ENCODE results near the gene TIGD2. TPM values are rescaled to one million over a fixed set of nuclear protein-coding genes. Genes with fewer than 3 reads are reported as not detected.
A peak's percentile ranks its signal among the peaks of the same experiment; 100 is the strongest.

Gene TIGD2
- total and polyA plus RNA-seq, 9 of the 15 experiments (the other 6 are each of a cell fraction or from before 2014, with no cell fraction given), result 3.6 to 15.0 (median 9.8) TPM

- Histone ChIP-seq H3K4me3 (no peak overlapping the region), H4K20me1 (replicated peaks; ENCODE audit: control insufficient read depth, insufficient read depth, low read length) (no peaks in the 10 kb centered on the region), H3K9me1 (ENCODE audit: control insufficient read depth, insufficient read depth, low read length) (no peaks in the 10 kb centered on the region), H3K36me3 (ENCODE audit: control insufficient read depth, insufficient read depth, low read length) (0 out of 3 replicates have a peak, but pooled peaks cover 2% of the 10 kb centered on the region), H3K9me3 (replicated peaks; ENCODE audit: control insufficient read depth, insufficient read depth, low read depth, low read length) (no peaks in the 10 kb centered on the region), H3K79me2 (ENCODE audit: control insufficient read depth, insufficient read depth, low read length) (no peaks in the 10 kb centered on the region), H3K27ac (ENCODE audit: extremely low read depth, low read depth, low read length) (peak overlapping the region; percentile 34; the same call in 1 of the 3 replicates), H3K9ac (ENCODE audit: insufficient read depth in 1 of 2, low read depth in 2 of 2, low read length in 2 of 2) (no peak overlapping the region), H3K4me1 (replicated peaks in 1 of 2; ENCODE audit: control insufficient read depth in 2 of 2, insufficient read depth in 2 of 2, low read length in 2 of 2) (peaks cover 0 to 13% of the 10 kb centered on the region in 2 experiments; a peak in 3 of 5 replicates), H2AFZ (ENCODE audit: low read depth, low read length) (peak overlapping the region; percentile 71), H3K27me3 (ENCODE audit: control insufficient read depth in 2 of 2, insufficient read depth in 2 of 2, low read length in 2 of 2) (no peaks in the 10 kb centered on the region), H3K4me2 (ENCODE audit: insufficient read depth, low read length) (peak overlapping the region; percentile 48; the same call in 1 of the 2 replicates)
- no TSS peak for BruUV-seq (replicated peaks)
- FAIRE-seq (no peak), ATAC-seq (peak; percentile 34), DNase-seq (ENCODE audit: extremely low read depth in 1 of 4, low spot score in 3 of 4) (no peak)
- ChIA-PET CTCF (ENCODE audit: low intra/inter-chr PET ratio) (interaction anchor here (0.6 kb wide), 1 partner anchor 106 kb away, joined by 5 read pairs; no protein-coding TSS in a partner anchor), POLR2A (no interaction called here)
- WGBS (ENCODE audit: insufficient coverage, low coverage, missing lambda C conversion rate), result 38% methylated on average over 3 of the region's 3 CpGs
- no peak for TF ChIP-seq ZFPM2 (CRISPR knock-in tag; IDR thresholded peaks at IDR 0.05)
- no peak for TF ChIP-seq NFXL1 (CRISPR knock-in tag; IDR thresholded peaks at IDR 0.05)
- TF ChIP-seq DLX4 (CRISPR knock-in tag; IDR thresholded peaks at IDR 0.05), result no peak
- no peak for TF ChIP-seq RAD21 (CRISPR knock-in tag; conservative IDR thresholded peaks at IDR 0.05 in 1 of 2, IDR thresholded peaks at IDR 0.05 in 1 of 2)
- no peak for TF ChIP-seq ZNF316 (IDR thresholded peaks at IDR 0.05)
- TF ChIP-seq PRPF4 (IDR thresholded peaks at IDR 0.05; ENCODE audit: insufficient read depth, low read depth, low read length, poor library complexity, severe bottlenecking), result no peak
- no peak for TF ChIP-seq TAF1 (IDR thresholded peaks at IDR 0.05; ENCODE audit: control insufficient read depth, extremely low read depth, insufficient read depth, low read length, severe bottlenecking)
- no peak for TF ChIP-seq BACH1 (tag; IDR thresholded peaks at IDR 0.05)
- TF ChIP-seq PRMT5 (CRISPR knock-in tag; IDR thresholded peaks at IDR 0.05), result no peak
- no peak for TF ChIP-seq ZBTB43 (CRISPR knock-in tag; IDR thresholded peaks at IDR 0.05)
- no peak for TF ChIP-seq GABPB1 (CRISPR knock-in tag; IDR thresholded peaks at IDR 0.05)
- no peak for TF ChIP-seq GATAD2B (IDR thresholded peaks at IDR 0.05; ENCODE audit: borderline replicate concordance)
- no peak for TF ChIP-seq GABPA (tag; conservative IDR thresholded peaks at IDR 0.05; ENCODE audit: low read depth)
- intact Hi-C loops (cut with micrococcal nuclease), result no loop called here
- in situ Hi-C loops (cut with MboI), result no loop called here
Measured at GRCh38 chr4:89121387-89122068, 10.2 kb downstream of the TIGD2 start.
